Hematopoietic multipotent progenitor cell treated with erythropoietin and hydrocortisone succinate and interleukin-3 and kit ligand, for 4 days (in vitro differentiated cells): Measurements from ENCODE around the gene TIA1.
A peak's percentile ranks its signal among the peaks of the same experiment; 100 is the strongest.
"Not testable (repeated sequence)": the region's sequence is repeated elsewhere in the genome, so short reads cannot be mapped to it uniquely, and the experiment has no call there.

ENCODE experiments used
- DNase-seq: peaks from one replicate; pipeline ENCODE4 v3.0.0-alpha.2; 2015

TIA1 gene

GRCh38 chr2:70214953-70215549, 33.4 kb downstream of the TIA1 start:
- DNase-seq, result no peak

DNA sequence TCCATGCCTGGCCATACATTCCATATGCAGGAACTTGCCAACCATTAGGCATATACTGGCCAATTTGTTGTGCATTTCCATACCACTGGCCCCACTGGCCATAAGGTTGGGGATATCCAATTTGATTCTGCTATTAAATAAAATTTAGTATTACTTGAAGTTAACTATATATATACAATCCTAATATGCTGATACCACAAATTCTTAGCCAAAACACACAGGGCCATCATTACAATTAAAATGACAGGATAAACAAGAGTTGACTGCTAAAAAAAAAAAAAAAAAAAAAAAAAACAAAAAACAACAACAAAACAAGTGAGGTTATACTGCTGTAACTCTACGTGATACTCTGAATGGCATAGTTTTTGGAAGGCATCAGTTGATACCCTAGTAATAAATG, 34.1 kb downstream of the TIA1 start:
- no peak for DNase-seq

GRCh38 chr2:70212298-70212932, 36.0 kb downstream of the TIA1 start:
- DNase-seq, result no peak

GRCh38 chr2:70211595-70211994, 36.8 kb downstream of the TIA1 start:
- no peak for DNase-seq

GRCh38 chr2:70204452-70204851, 44.0 kb downstream of the TIA1 start:
- DNase-seq, result no peak

GRCh38 chr2:70203086-70203485, 45.3 kb downstream of the TIA1 start:
- no peak for DNase-seq

DNA sequence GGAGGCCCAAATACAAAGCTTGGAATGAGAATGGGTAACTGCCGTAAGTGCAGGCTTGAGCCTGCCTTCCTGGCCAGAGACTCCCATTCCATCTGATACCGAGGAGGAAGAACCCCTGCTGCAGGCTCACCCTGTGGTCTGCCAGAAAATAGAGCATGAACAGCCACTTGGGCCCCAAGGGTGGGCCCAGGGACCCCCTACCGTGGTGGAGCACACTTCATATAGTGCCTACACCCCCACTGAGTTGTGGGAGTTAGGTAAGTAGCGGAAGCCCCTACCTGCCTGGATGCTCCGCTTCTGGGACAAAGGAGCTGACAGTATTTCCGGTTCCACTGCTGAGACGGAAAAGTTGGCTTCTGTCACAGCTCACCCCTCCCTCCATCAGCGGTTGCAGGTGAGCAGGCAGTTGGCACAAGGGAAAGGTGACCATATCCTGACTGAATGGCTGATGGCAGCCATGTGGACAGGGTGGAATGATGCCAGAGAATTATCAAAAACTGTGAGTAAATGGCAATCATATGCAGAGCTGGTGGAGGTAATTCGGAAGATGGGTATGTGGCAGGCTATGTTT, 46.1 kb downstream of the TIA1 start:
- no peak for DNase-seq

- no peak for DNase-seq
Observed at GRCh38 chr2:70201831-70202230, 46.6 kb downstream of the TIA1 start.

DNA sequence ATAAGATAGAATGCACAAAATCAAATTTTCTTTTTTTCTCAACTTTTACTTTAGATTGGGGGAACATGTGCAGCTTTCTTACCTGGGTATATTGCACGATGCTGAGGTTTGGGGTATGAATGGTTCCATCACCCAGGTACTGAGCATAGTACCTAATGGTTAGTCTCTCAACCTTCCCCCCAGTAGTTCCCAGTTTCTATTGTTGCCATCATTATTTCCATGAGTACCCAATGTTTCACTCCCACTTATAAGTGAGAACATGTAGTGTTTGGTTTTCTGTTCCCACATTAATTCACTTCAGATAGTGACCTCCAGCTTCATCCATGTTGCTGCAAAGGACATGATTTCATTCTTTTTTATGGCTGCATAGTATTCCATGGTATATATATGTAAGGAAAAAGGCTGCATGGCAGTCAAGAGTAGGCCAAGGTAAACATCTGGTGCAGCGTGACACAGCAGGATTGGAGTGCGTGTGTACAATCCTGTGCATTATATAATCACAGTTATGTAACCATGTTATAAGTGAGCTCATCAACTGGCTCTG, 47.1 kb downstream of the TIA1 start:
- no peak for DNase-seq

DNA sequence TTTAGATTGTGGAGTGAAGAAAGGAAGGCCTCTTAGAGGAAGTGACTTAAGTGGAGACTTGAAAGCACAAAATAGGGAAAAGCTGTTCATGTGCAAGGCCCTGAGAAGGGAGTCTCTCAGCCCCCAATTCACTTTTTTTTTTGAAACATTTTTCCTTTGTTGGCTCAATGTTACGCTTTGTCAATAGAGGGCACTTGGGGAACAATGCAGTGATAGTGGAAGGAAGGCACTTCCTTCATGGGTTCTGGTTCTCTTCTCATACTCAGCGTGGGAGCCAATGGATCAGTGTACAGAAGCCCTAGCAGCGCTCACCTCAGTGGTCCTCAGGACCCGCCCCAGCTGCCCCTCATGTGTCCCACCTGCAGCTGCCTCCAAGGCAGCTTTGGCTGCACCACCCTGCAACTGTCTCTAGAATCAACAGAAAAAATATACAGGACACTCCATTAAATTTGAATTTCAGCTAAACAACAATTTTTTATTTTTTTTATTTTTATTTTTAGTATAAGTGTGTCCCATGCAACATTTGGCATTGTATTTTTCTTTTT, 49.0 kb downstream of the TIA1 start:
- peak; percentile 26 for DNase-seq

GRCh38 chr2:70192516-70192915, 55.9 kb downstream of the TIA1 start:
- no peak for DNase-seq

DNA sequence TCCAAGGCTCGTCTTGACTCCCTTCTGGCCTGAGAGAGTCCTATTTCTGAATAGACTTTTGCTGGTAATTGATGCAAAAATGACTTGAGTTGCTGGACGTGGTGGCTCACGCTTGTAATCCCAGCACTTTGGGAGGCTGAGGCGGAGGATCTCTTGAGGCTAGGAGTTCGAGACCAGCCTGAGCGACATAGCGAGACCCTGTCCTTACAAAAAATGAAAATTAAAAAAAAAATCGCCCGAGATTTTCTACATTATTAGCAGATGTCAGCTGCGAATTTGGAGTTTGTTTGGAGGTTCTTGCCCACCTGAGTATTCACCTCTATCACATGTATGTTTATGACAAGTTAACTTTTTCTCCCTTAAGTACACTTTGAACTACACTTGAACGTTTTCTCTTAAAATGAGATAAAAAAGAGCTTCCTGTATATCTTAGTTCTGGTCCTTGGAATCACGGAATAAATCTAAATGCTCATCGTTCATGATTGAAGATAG, 57.1 kb downstream of the TIA1 start:
- DNase-seq, result no peak

DNA sequence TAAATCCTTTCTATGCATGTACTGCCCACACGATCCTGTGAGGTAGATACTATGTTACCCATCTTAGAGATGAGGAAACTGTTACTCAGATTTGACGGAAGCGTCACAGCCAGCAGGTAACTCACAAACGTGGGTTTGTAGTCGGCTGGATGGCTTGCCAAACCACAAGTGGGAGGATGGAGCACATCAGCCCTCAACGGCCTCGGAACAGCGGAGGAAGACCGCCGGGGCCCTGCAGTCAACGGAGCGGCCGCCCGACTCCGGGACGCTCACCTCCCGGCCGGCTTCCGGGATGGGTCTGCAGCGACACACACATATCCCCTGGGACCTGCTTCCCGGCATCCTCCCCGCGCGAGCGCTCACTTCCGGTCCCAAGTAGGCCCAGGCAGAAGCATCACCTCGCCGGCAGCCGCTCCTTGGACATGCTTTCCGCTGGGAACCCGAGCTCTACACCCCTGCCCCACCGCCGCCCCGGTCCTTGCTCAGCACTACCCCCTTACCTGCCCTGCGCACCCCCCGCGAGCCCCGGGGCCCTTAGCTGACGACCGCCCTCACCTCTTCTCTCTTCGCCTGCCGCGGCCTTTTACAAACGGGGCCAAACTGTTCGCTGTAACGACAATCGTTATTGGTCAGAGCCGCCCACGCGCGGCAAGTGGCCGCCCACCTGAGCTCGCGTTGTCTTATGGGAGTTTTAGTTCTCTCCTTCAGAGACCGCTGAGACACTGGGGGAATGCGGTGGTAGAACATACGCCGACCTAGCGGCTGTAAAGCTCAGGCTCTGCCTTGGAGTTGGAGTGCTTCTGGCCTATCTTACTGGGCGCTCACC, 57.8 kb downstream of the TIA1 start, which contains the start of gene C2orf42:
TSS of gene C2orf42 (minus strand) at position 602 of the 826 bp plus-strand sequence. CDS start 9,034 bp downstream, outside the sequence.
- DNase-seq, result peak; percentile 99

DNA sequence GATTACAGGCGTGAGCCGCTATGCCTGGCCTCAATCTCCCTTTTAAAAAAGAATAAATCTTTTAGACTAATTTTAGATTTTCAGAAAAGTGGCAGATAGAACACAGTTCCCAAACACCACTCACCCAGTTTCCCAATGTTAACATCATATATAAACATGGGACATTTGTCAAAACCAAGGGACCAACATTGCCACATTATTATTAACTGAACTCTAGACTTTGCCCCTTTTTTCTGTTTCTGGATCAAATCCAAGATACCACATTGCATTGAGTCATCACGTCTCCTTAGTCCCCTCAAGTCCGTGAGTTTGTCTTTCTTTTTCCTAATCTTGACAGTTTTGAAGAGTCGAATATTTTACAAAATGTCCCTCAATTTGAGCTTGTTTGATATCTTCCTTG, 60.0 kb downstream of the TIA1 start:
- DNase-seq, result peak; percentile 31

GRCh38 chr2:70187170-70187569, 61.3 kb downstream of the TIA1 start:
- not testable (repeated sequence) for DNase-seq

- DNase-seq, result no peak
Observed at GRCh38 chr2:70182689-70183088, 65.7 kb downstream of the TIA1 start.

- no peak for DNase-seq
Observed at GRCh38 chr2:70181363-70181956, 67.0 kb downstream of the TIA1 start.

DNA sequence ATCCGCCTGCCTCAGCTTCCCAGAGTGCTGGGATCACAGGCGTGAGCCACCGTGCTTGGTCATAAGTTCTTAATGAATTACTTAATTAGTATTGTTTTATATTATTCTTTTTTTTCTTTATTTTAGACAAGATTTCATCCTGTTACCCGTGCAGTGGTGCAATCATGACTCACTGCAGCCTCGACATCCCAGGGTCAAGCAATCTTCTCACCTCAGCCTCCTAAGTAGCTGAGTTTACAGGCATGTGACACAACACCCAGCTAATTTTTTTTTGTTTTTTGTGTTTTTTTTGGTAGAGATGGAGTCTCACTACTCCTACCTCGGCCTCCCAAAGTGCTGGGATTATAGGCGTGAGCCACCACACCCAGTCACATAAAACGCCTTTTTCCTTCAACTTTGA, 74.9 kb downstream of the TIA1 start:
- no peak for DNase-seq

- not testable (repeated sequence) for DNase-seq
Observed at GRCh38 chr2:70169654-70170245, 78.7 kb downstream of the TIA1 start.

DNA sequence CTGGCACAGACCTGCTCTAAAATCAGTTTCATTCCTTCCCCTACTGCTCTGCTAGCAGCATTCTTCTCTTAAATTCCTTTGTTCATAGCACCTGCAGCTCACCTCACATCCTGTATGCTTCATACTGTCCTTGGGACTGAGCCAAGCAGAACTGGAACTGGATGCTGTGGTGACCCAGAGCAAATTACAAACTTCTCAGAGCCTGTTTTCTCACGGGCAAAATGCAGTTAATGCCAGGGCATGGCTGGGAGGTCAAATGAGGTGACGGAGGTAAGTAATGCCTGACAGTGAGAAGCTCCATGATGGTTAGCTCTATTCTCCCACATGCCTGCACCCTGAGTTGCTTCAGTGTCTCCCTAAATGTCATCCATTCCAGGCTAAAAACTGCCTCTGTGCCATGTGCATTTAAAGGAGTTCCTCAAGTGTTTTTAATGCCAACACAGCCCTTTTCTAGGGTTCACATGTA, 87.3 kb downstream of the TIA1 start:
- no peak for DNase-seq

DNA sequence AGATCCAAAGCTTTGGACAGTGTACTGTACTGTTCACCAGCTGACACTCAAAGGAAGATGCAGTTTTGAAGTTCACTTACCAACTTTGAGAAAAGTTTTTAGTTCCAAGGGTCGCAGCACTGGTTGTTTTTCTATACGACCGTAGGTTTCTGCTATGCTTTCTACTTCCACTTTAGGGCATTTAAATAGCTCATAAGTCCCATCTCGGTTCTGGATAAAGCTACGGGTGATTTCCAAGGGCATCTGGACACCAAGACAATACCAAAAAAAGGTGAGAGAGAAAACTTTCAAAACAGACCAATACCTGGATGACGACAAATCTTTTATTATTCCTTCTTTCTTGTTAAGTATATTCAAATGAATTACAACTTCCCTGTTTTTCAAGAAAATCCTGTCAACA, 87.9 kb downstream of the TIA1 start:
- DNase-seq, result no peak
